Fibroblast of mammary gland (primary cell): ENCODE measurements around the gene OPN1SW.

ENCODE experiments used
- DNase-seq: peaks from one replicate; pipeline ENCODE4 v3.0.0-alpha.2; 2010; ENCODE audit warnings: low read depth
- H3K4me3 ChIP-seq: 2 replicates; pipeline ENCODE4 v1.5.1; 2011; ENCODE audit warnings: low read depth, mild to moderate bottlenecking, low read length, moderate library complexity; ENCODE audit not compliant: control insufficient read depth
- CTCF ChIP-seq: conservative IDR thresholded peaks from 2 replicates; pipeline ENCODE4 v1.5.1; 2011; ENCODE audit warnings: low read depth, low read length, inconsistent platforms; ENCODE audit not compliant: control insufficient read depth, insufficient read depth

The OPN1SW gene

GRCh38 chr7:128811631-128812430 lies 36.2 kb upstream of the OPN1SW start:
- no peak overlapping the region for H3K4me3 ChIP-seq
- TF ChIP-seq CTCF: no peak
- no peak for DNase-seq

GRCh38 chr7:128810997-128811396 lies 35.4 kb upstream of the OPN1SW start:
- no peak for TF ChIP-seq CTCF
- H3K4me3 ChIP-seq: no peak overlapping the region
- no peak for DNase-seq

GRCh38 chr7:128810473-128810872 lies 34.9 kb upstream of the OPN1SW start:
- DNase-seq: peak; percentile 31
- no peak overlapping the region for H3K4me3 ChIP-seq
- TF ChIP-seq CTCF: no peak

- no peak for DNase-seq
- TF ChIP-seq CTCF: no peak
These were observed 33.8 kb upstream of the OPN1SW start for GRCh38 chr7:128809363-128809762.

GRCh38 chr7:128807191-128807590 lies 31.6 kb upstream of the OPN1SW start:
- H3K4me3 ChIP-seq: no peak overlapping the region
- no peak for DNase-seq
- TF ChIP-seq CTCF: no peak

More at GRCh38 chr7:128809363-128809762, 33.8 kb upstream of the OPN1SW start:
- no peak overlapping the region for H3K4me3 ChIP-seq

GRCh38 chr7:128805225-128805624 lies 29.6 kb upstream of the OPN1SW start:
- no peak overlapping the region for H3K4me3 ChIP-seq
- no peak for TF ChIP-seq CTCF
- no peak for DNase-seq
